Activated naive CD4-positive, alpha-beta T cell treated with anti-CD3 and anti-CD28 coated beads, Interleukin-2, amount 50 U/mL, for 72 hours (primary cell): ENCODE results near the gene CPNE4. TPM values are rescaled to one million over a fixed set of nuclear protein-coding genes. Genes with fewer than 3 reads are reported as not detected.

Experiments
- ATAC-seq, 2 donors: fragments of 150-1000 bp; cut with Tn5 transposase; 2 replicates each; pipeline ENCODE4 v1.10.0; 2021; ENCODE audit warnings: mild to moderate bottlenecking in 2 of 2, moderate library complexity in 2 of 2
- DNase-seq, 2 donors: peaks; one replicate each; pipeline ENCODE4 v3.0.0; 2021 to 2022; ENCODE audit warnings: low spot score in 2 of 2
- H3K27ac Mint-ChIP-seq, 2 donors: one replicate each; pipeline ENCODE4 v1.8.0; 2022; ENCODE audit warnings: mild to moderate bottlenecking in 2 of 2, mixed read lengths in 2 of 2
- H3K36me3 Mint-ChIP-seq, 2 donors: one replicate each; pipeline ENCODE4 v1.8.0; 2022; ENCODE audit warnings: mixed read lengths in 2 of 2
- H3K9me3 Mint-ChIP-seq, 2 donors: one replicate each; pipeline ENCODE4 v1.8.0; 2022; ENCODE audit warnings: mixed read lengths in 2 of 2
- total RNA-seq, 2 donors: library from RNA; stranded (reverse); gene quantifications; one replicate each; pipeline ENCODE4 v1.2.3, GENCODE V29; 2022

Gene CPNE4
- total RNA-seq, 2 donors from 2014 or later, result 0.07 TPM; not detected in 1

GRCh38 chr3:131608741-131609140 is 426.1 kb downstream of the CPNE4 start:
- no peaks in the 10 kb centered on the region for H3K9me3 Mint-ChIP-seq

GRCh38 chr3:131608296-131608695 is 426.5 kb downstream of the CPNE4 start:
- Mint-ChIP-seq H3K36me3 (no peaks in the 10 kb centered on the region), H3K27ac (no peak overlapping the region), H3K9me3 (no peaks in the 10 kb centered on the region)
- no peak for ATAC-seq
- no peak for DNase-seq

More at GRCh38 chr3:131608741-131609140, 426.1 kb downstream of the CPNE4 start:
- ATAC-seq (no peak), DNase-seq (no peak)
- Mint-ChIP-seq H3K27ac (no peak overlapping the region), H3K36me3 (no peaks in the 10 kb centered on the region)

- Mint-ChIP-seq H3K27ac (no peak overlapping the region), H3K36me3 (no peaks in the 10 kb centered on the region), H3K9me3 (no peaks in the 10 kb centered on the region)
- DNase-seq (no peak), ATAC-seq (no peak)
Measured at GRCh38 chr3:131605916-131606315, 428.9 kb downstream of the CPNE4 start.

GRCh38 chr3:131602011-131602779 is 432.6 kb downstream of the CPNE4 start:
- no peaks in the 10 kb centered on the region for H3K36me3 Mint-ChIP-seq
- DNase-seq (no peak), ATAC-seq (no peak)
- no peak overlapping the region for H3K27ac Mint-ChIP-seq
- no peaks in the 10 kb centered on the region for H3K9me3 Mint-ChIP-seq

- Mint-ChIP-seq H3K36me3 (no peaks in the 10 kb centered on the region), H3K27ac (no peak overlapping the region), H3K9me3 (no peaks in the 10 kb centered on the region)
- no peak for DNase-seq
- no peak for ATAC-seq
Measured at GRCh38 chr3:131597816-131598215, 437.0 kb downstream of the CPNE4 start.

GRCh38 chr3:131596884-131597283 is 437.9 kb downstream of the CPNE4 start:
- no peak for DNase-seq
- H3K36me3 Mint-ChIP-seq, result no peaks in the 10 kb centered on the region
- ATAC-seq, result no peak
- no peaks in the 10 kb centered on the region for H3K9me3 Mint-ChIP-seq
- no peak overlapping the region for H3K27ac Mint-ChIP-seq

- DNase-seq, result no peak
- Mint-ChIP-seq H3K27ac (no peak overlapping the region), H3K36me3 (no peaks in the 10 kb centered on the region), H3K9me3 (no peaks in the 10 kb centered on the region)
- no peak for ATAC-seq
Measured at GRCh38 chr3:131591394-131592014, 443.3 kb downstream of the CPNE4 start.

GRCh38 chr3:131586277-131586676 is 448.5 kb downstream of the CPNE4 start:
- Mint-ChIP-seq H3K36me3 (no peaks in the 10 kb centered on the region), H3K9me3 (no peaks in the 10 kb centered on the region), H3K27ac (no peak overlapping the region)
- ATAC-seq (no peak), DNase-seq (no peak)

- Mint-ChIP-seq H3K36me3 (no peaks in the 10 kb centered on the region), H3K27ac (no peak overlapping the region), H3K9me3 (no peaks in the 10 kb centered on the region)
- ATAC-seq (no peak), DNase-seq (no peak)
Measured at GRCh38 chr3:131582438-131582837, 452.4 kb downstream of the CPNE4 start.

GRCh38 chr3:131568460-131568859 is 466.4 kb downstream of the CPNE4 start:
- H3K36me3 Mint-ChIP-seq, result no peaks in the 10 kb centered on the region
- ATAC-seq (no peak), DNase-seq (no peak)
- H3K27ac Mint-ChIP-seq, result no peak overlapping the region
- H3K9me3 Mint-ChIP-seq, result no peaks in the 10 kb centered on the region

GRCh38 chr3:131564812-131565211 is 470.0 kb downstream of the CPNE4 start:
- H3K9me3 Mint-ChIP-seq, result no peaks in the 10 kb centered on the region
- no peak for DNase-seq
- no peak for ATAC-seq
- H3K36me3 Mint-ChIP-seq, result no peaks in the 10 kb centered on the region
- H3K27ac Mint-ChIP-seq, result no peak overlapping the region

- Mint-ChIP-seq H3K27ac (no peak overlapping the region), H3K9me3 (no peaks in the 10 kb centered on the region), H3K36me3 (no peaks in the 10 kb centered on the region)
- DNase-seq, result no peak
- ATAC-seq, result no peak
Measured at GRCh38 chr3:131561511-131561910, 473.3 kb downstream of the CPNE4 start.

GRCh38 chr3:131560795-131561194 is 474.0 kb downstream of the CPNE4 start:
- Mint-ChIP-seq H3K36me3 (no peaks in the 10 kb centered on the region), H3K9me3 (no peaks in the 10 kb centered on the region), H3K27ac (no peak overlapping the region)
- ATAC-seq (no peak), DNase-seq (no peak)

- ATAC-seq, result no peak
- Mint-ChIP-seq H3K9me3 (no peaks in the 10 kb centered on the region), H3K27ac (no peak overlapping the region), H3K36me3 (no peaks in the 10 kb centered on the region)
- DNase-seq, result no peak
Measured at GRCh38 chr3:131555456-131555855, 479.4 kb downstream of the CPNE4 start.

- ATAC-seq, result peak in 1 of 2 donors; percentile 50
- DNase-seq, result no peak
- H3K27ac Mint-ChIP-seq, result no peak overlapping the region
- no peaks in the 10 kb centered on the region for H3K9me3 Mint-ChIP-seq
- no peaks in the 10 kb centered on the region for H3K36me3 Mint-ChIP-seq
Measured at GRCh38 chr3:131553495-131554247, 481.1 kb downstream of the CPNE4 start.

GRCh38 chr3:131551761-131552160 is 483.1 kb downstream of the CPNE4 start:
- no peak for DNase-seq
- Mint-ChIP-seq H3K27ac (no peak overlapping the region), H3K9me3 (no peaks in the 10 kb centered on the region), H3K36me3 (no peaks in the 10 kb centered on the region)
- ATAC-seq, result no peak
